GM18867 (cell line): ENCODE data around the gene IL22.
A peak's percentile ranks its signal among the peaks of the same experiment; 100 is the strongest.
"Not testable (repeated sequence)": the region's sequence is repeated elsewhere in the genome, so short reads cannot be mapped to it uniquely, and the experiment has no call there.

Source experiments
- ATAC-seq: cut with Tn5 transposase; IDR thresholded peaks from one replicate; pipeline ENCODE4 v1.9.1; 2021; ENCODE audit warnings: mild to moderate bottlenecking, moderate library complexity; ENCODE audit not compliant: unreplicated experiment

Gene IL22

DNA sequence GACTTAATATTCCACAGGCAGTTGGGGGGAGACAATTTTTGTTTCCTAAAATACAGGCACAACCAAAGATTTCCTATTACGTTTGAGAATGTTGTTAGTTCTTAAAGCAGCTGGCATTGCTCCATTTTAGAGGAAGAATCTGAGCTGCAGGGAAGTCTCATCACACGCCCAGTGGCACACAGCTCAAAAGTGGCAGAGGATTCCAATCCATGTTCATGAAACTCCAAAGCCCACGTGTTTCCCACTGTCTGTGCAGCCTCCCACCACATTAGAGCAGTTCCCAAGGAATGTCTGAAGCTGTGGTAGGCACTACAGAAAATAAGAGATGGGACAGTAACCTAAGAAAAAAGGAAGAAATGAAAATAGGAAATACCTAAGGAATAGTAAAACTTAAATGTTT, 21.7 kb downstream of the IL22 start:
- ATAC-seq, result no peak

DNA sequence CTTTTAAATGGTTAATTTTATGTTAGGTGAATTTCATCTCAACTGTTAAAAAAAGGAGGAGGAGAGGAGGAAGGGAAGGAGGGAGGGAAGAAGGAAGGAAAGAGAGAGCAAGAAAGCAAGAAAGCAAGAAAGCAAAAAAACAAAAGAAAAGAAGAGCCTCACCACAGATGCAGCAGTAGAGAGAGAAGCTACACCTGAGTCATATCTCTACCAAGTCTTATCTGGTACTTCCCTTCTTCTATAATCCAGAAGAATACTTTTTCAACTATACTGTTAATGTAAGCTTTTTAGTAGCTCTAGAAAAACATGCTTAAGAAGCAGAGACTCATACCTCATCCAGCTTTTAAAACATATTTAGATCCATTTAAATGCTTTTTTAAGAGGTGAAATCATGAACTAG, 22.2 kb downstream of the IL22 start:
- peak; percentile 62 for ATAC-seq

DNA sequence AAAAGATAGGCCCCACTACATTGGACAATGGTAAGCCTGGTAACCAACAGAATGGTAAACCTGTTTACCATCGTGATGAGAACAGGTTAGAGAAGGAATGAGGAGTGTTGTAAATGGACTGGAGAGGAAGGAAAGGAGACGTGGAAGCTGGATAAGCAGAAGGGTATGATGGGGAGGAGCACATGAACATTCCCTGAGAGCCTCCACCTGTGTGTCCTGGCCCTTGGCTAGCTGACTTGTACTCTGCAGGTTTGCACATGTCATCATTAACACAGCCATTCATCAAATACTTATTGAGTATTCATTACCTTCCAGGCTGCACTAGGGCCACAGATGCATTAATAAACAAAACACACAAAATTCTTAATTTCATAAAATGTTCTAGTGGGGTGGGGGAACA, 23.4 kb downstream of the IL22 start:
- ATAC-seq, result no peak

DNA sequence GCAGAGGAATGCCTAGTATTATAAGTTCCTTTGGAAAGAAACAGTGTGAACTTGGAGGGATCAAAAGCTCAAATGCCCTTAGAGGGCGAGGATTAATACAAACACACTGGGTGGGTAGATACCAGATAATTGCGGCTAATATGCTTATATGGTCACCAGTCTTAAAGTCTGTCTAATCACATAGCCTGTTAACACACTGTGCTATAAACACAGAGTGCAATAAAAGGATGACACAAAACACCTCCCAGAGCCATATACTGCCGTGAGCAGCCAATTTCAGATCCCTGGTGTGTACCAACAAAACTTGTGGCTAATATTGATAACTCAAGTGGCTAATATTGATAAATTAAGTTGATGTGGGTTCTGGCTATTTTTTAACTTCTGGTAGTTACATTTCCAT, 26.0 kb downstream of the IL22 start:
- no peak for ATAC-seq

DNA sequence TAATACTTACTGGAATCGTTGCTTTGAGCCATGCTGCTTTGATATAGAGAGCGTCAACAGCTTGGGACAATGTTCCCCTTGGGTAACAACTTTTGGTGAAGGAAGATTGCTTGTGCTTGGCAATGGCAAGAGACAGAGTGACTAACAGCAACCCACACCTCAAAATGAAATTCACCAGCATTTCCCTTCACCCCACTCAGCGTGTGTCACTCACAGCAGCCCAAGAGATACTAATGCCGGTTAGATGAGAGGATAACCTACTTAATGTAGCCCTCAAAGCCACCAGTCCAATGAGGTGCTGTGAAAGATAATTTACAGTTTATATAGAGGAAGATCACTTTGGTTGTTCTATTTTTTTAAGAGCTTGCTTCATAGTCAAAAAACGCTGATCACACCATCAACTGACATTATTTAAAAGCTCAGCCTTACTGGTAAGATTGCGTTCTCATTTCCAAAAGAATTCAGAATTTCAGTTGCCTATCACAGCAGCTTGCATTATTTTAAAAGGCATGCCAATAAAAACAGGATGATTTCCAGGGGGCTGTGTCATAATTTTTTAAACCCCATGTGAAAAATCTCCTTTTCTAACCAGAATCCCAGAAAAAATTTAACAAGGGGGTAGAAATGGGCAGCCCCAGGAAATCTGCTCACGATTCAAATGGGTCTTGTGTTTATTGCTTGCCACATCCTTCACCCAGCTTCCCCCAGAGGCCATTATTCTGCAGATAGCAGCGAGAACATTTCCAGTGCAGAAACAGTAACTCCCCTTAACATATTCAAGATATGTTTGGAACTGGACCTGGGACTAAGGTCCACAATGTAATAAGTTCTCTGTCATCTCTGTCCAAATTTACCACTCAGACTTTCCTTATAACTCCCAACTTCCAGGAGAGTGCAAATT, 27.6 kb downstream of the IL22 start, which contains the start of gene IL26:
TSS of gene IL26 (minus strand) at position 235 of the 901 bp plus-strand sequence. CDS start at position 181, 54 bp downstream.
- no peak for ATAC-seq

DNA sequence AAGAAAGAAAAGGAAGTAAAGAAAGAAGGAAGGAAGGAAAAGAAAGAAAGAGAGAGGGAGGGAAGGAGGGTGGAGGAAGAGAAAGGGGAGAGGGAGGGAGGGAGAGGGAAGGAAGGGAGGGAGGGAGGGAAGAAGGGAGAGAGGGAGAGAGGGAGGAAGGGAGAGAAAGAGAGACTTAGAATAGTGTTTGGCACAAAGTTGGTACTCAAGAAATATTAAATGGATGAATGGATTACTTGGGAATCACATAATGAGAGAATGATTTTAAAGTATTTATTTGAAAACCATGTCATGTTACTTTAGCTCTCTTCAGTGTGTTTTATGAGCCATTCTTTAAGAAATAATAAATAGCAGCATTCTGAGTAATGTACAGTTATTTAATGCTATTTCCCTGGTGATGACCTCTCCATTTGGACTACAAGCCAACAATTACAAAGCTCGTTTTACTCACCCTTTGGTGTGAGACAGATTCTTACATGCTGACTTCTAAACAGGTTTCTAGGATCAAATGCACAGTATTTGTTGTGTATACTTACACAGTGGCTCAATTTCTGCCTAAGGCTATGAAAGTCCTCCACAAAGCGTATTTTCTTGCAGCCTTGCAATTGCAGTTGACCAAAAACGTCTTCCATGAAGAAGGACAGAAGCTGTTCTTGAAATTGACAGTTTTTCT, 28.7 kb downstream of the IL22 start:
- ATAC-seq, result no peak

DNA sequence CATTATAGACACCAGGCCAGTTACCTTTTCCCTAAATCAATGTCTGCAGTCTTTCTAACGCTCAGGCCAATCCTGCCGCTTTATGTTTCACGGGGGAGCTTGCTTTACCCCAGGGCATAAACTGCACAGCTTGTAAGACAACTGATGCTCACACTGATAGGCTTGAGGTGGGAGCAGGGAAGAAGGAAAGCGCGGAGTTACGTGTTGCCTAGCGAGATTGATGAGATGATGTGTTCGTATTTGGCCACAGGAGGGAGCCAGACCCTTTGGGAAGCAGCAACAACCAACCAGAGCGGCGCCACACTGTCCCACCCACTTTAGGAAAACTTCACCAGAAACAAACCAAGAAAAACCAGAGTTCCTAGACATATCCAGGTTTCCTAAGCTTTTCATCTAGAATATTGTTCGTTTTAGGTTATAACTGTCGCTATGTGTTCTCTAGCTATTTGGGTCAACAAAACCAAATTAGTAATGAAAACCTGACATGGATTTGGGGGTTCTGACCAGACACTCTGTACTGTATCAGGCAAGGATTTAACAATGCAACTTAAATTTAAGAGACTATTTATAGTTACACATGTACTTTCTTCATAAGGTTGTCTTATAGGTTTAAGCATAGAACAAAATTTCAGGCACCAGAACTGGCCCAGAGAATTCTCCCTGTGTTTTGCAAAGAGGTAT, 30.2 kb downstream of the IL22 start:
- ATAC-seq, result peak; percentile 96

DNA sequence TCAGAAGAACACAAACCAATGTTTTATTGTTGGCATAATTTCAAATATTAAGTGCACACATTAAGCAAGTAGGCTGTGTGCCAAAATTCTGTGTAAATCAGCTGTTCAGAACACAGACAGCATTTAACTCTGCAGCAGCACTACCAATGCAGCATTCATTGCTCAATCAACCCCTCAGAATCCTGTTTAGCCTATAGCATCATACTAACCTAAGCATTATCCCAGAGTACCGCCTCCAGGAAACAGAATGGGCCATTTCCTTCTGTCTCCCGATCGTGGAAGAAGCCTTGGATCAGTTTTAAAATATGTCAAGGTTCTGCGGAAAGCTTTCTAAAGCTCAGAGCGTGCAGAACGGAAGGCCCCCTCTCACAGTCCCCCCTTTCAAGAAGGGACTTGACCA, 31.1 kb downstream of the IL22 start:
- ATAC-seq, result no peak

DNA sequence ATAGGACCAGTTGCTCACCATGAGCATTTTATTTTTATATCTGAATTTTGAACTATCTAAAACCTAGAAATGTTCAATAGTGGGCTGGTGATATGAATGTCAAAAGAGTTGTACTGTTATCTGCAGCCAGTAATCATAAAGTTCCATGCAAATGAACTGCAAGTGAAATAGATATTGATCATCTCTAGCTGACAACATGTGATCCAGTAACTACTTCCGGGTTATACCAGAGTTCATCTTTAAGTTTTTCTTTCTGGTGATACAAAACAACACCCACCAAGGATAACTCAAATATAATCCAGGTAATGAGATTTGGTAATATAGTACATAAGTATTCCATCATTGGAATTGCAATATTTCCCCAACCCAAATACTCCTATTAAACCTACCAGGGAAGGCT, 31.9 kb downstream of the IL22 start:
- no peak for ATAC-seq

DNA sequence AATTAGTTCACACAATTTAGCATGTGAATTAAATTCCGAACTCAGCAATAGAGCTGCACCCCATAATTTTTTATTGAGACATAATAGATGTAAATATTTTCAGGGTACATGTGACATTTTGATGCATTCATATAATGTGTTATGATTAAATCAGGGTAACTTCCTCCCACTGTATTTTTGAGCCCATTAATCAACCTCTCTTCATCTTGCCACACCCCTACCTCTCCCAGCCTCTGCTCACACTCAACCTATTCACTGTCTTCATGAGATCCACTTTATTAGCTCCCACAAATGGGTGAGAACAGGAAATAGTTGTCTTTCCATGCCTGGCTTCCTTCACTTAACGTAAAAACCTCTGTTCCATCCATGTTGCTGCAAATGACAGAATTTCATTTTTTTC, 42.5 kb downstream of the IL22 start:
- ATAC-seq, result no peak

DNA sequence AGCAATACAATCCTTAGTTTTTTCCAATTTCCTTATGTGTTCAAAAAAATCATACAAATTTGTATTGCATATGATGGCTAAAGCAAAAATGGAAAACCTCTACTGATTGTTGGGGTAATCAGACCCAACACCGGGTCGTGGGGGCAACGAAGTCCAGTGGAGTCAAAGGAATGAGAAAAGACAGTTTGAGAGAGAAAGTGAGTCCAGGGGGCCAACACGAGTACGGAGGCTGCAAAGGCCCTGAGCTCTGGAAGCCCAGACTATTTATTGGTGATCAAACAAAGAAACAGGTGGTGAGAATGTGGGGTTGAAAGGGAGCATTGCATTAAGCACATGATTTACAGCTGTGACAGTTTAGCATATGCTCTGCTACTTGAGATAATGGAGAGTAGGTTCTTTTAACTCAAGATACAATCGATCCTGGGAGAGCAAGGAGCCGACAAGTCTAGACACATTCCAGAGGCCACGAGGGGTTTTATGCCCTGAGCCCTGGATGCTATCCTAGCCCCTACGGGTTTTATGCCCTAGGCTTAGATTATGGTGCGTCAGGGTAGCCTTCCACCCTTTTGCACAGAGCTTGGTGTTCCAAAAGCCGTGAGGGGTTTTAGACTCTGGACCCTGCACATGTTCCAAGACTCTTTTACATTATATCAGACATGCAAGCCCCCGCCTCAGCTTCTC, 44.2 kb downstream of the IL22 start:
- not testable (repeated sequence) for ATAC-seq

DNA sequence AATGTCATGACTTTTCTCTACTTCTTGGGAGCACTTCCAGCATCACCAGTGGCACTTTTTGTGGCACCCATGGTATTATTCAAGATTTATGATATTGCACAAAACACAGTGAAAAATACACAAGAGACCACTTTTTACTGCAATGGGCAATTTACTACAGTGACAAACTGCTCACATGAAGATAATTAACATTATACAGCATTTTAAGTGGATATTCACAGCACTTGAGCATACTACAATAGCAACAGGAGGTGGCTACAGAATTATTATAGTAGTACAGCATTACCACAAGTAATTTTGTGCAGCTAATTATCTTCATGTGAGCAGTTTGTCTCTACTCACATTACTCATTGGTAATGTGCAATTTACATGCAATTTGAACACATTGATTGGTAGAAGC, 46.1 kb downstream of the IL22 start:
- ATAC-seq, result no peak

DNA sequence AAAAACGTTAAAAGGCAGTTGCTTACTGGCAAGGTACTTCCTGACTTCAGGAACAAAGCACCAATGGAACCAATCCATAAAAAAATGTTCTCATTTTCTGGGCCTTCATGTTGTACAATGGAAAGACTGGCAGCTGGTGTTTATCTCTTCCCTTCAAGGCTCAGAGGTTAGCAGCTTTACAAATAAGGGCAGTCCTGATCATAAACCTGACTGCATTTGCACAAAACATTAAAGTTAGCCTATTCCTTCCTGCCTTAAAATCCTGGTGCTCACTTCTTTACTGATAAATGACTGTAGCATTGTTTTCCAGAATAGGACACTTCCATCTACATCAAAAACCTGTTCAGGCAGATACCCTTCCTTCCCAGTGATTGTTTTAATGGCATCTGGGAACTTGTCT, 47.0 kb downstream of the IL22 start:
- ATAC-seq, result no peak

DNA sequence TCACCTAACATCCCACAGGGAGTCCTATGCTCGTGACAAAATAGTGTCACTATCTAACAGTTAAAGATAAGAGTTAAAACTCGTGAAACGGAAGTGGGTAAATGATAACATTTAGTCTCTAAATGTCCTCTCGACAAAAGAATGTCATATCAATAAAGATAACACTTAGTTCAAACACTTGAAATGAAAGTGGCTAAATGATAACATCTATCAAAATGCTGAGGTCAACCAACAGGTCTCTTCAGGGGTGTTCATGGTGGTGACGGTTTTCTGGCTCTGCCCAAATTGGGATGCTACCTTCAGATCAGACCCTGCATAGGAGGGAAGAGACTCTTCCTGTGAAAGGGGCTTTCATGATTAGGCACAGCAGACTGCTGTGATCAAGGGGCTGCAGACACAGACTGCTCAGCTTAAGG, 49.9 kb downstream of the IL22 start:
- ATAC-seq, result no peak

DNA sequence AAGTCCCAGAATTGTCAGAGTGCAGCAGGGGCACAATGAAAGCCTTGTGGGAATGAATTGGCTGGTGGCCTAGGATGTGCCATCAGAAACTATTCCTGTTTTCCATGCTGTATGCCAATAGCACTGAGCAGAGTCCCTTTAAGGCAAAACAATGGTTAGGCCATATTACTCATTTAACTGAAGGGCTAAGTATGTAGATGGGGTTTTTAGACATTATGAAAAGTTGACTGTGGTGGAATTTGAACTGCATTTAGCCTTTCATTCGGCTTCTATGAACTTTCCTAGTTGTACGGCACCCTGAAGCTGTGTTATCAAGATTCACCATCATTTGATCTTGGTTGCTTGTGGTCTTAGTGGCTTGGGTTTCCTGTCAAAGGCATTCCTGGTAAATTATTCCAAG, 52.5 kb downstream of the IL22 start:
- ATAC-seq, result no peak

DNA sequence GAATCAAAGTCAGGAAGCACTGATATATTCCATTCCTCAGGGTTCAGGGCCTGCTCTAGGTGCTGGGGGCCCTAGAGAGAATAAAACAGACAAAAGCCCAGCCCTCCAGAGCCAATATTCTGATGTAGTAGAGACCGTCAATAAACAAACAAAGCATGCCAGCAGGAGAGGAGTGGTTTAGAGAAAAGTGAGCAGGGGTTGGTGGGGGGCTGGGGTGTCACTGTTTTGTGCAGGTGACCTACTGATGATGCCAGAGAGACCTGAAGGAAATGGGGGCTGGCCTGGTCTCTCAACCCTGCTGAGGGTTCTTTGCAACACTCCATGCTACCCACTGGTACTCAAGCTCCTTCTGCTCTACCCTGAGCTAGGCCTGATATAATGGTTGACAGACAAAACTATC, 54.3 kb downstream of the IL22 start:
- no peak for ATAC-seq

DNA sequence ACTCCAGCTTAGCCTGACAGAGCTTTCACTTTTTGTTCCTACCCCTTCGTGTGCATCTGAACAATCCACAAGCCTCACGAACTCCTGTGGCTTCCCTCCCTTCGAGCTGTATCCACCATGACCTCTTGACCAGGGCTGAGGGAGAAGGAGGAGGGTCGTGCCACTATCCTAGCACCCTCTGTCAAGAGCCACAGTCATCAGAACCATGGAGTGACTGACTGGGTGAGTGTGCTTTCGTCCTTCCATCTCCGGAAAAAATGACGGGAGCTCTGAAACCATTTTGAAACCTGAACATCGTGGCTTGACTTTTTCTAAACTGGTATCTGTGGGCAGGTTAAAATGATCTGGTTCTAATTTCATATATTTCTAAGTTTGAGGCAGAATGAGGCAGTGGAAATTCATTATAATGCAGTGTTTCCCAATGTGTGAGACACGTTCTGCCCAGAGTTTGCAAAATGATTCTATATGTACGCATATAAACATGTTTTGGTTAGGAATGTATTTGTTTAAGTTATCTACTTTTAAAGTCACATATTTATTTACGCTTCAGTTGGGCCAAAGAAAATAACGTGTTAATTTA, 54.8 kb downstream of the IL22 start:
- no peak for ATAC-seq
